Neuron (in vitro differentiated cells): ENCODE measurements around the gene IMP3.
"Not testable (repeated sequence)": the region's sequence is repeated elsewhere in the genome, so short reads cannot be mapped to it uniquely, and the experiment has no call there.

Source experiments
- H2AFZ ChIP-seq: one replicate; pipeline ENCODE4 v1.6.1; 2013; ENCODE audit warnings: low read depth, mild to moderate bottlenecking, inconsistent platforms, low read length, moderate library complexity
- H3K27me3 ChIP-seq: one replicate; pipeline ENCODE4 v1.6.1; 2013; ENCODE audit warnings: low read length; ENCODE audit not compliant: insufficient read depth
- H3K36me3 ChIP-seq: one replicate; pipeline ENCODE4 v1.6.1; 2013; ENCODE audit warnings: low read length; ENCODE audit not compliant: insufficient read depth
- H3K4me1 ChIP-seq: one replicate; pipeline ENCODE4 v1.6.1; 2013; ENCODE audit warnings: low read length; ENCODE audit not compliant: insufficient read depth
- H3K4me3 ChIP-seq: 2 replicates; pipeline ENCODE4 v1.5.1; 2013; ENCODE audit warnings: mild to moderate bottlenecking, low read length, moderate library complexity
- H3K9me3 ChIP-seq: one replicate; pipeline ENCODE4 v1.6.1; 2013; ENCODE audit warnings: low read length

The IMP3 gene, protein sequence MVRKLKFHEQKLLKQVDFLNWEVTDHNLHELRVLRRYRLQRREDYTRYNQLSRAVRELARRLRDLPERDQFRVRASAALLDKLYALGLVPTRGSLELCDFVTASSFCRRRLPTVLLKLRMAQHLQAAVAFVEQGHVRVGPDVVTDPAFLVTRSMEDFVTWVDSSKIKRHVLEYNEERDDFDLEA

DNA sequence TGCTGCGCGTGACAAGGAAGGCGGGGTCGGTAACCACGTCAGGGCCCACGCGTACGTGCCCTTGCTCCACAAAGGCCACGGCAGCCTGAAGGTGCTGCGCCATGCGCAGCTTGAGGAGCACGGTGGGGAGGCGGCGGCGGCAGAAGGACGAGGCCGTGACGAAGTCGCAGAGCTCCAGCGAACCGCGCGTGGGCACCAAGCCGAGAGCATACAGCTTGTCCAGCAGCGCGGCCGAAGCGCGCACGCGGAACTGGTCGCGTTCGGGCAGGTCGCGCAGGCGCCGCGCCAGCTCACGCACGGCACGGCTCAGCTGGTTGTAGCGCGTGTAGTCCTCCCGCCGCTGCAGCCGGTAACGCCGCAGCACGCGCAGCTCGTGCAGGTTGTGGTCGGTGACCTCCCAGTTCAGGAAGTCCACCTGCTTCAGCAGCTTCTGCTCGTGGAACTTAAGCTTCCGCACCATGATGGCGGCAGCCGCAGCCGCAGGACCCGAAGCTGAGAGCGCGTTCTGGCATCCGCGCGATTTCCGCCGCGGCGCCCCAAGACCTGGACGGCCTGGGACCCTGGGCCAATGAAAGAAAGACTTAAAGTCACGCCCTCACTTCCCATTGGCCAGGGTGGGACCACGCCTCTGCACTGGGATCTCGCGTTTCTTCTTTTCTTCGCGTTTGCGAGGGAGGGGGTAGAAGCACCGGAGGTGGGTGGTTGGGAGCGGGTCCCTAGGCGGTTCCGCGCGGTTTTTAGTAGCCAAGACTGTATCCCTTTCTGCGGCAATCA is at the start of gene IMP3:
Gene IMP3, minus strand, starts transcription at position 516 of the 774 bp plus-strand sequence. Its CDS starts 56 bp downstream, at position 460.
- Histone ChIP-seq H3K27me3 (no peaks in the 10 kb centered on the region), H2AFZ (peak within 1 kb of the TSS; percentile 39), H3K36me3 (peaks cover 7% of the 10 kb centered on the region), H3K4me1 (peaks cover 21% of the 10 kb centered on the region), H3K4me3 (peak within 1 kb of the TSS; percentile 90), H3K9me3 (no peaks in the 10 kb centered on the region)

DNA sequence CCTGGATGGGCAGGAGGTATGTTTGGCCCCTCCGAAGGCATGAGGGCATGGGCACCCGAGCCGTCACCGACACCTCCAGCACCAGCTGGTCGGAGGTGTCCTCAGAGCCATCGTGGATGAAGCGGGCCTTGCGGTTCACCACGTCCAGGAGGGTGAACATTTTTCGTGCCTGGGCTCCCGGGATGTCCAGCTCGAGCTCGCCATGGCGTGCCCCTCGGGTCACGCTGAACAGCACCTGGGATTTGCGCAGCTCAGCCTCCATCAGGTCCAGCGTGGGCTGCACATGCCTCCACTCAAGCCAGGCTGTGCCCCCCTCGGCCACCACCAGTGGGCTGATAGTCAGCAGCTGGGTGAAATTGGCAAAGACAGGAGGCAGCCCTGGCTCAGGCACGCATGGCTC is 49.4 kb upstream of the IMP3 start:
- H3K4me3 ChIP-seq, H2AFZ ChIP-seq, H3K4me1 ChIP-seq, H3K36me3 ChIP-seq, H3K27me3 ChIP-seq, H3K9me3 ChIP-seq: not testable (repeated sequence)

DNA sequence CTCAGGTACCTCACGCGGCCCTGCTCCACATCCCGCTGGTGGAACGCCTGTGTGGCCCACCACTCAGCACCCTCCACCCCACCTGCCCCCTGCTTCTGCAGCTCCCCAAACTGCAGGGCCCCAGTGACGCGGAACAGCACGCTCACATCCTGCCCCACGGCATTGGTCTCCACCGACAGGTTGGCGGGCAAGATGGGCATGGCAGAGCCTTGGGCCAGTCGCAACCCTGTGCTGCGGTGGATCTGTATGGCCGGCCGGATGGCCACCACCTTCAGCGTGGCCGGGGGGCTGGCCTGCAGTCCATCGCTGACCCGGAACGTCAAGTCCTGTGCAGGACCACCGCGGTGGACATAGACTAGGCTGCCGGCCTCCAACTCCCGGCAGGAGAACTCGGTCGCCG is 48.8 kb upstream of the IMP3 start:
- H3K9me3 ChIP-seq, result no peaks in the 10 kb centered on the region
- no peaks in the 10 kb centered on the region for H3K36me3 ChIP-seq
- peaks cover 5% of the 10 kb centered on the region for H3K4me1 ChIP-seq
- no peaks in the 10 kb centered on the region for H3K27me3 ChIP-seq
- no peak overlapping the region for H3K4me3 ChIP-seq
- H2AFZ ChIP-seq, result no peak overlapping the region

DNA sequence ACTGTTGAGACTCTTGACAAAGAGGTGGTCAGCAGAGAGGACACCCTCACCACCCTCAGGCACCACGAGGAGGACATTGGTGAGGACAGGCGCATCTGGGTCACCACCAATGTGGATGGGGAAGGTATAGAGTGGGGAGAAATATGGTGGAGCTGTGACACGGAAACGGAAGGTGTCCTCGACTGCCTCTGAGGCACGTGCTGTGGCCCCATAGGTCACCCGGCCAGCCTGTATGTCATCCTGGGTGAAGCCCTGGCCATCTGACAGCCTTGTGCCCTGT is 48.2 kb upstream of the IMP3 start:
- Histone ChIP-seq H3K27me3 (no peaks in the 10 kb centered on the region), H2AFZ (no peak overlapping the region), H3K9me3 (no peaks in the 10 kb centered on the region), H3K36me3 (no peaks in the 10 kb centered on the region), H3K4me1 (peaks cover 3% of the 10 kb centered on the region), H3K4me3 (no peak overlapping the region)

DNA sequence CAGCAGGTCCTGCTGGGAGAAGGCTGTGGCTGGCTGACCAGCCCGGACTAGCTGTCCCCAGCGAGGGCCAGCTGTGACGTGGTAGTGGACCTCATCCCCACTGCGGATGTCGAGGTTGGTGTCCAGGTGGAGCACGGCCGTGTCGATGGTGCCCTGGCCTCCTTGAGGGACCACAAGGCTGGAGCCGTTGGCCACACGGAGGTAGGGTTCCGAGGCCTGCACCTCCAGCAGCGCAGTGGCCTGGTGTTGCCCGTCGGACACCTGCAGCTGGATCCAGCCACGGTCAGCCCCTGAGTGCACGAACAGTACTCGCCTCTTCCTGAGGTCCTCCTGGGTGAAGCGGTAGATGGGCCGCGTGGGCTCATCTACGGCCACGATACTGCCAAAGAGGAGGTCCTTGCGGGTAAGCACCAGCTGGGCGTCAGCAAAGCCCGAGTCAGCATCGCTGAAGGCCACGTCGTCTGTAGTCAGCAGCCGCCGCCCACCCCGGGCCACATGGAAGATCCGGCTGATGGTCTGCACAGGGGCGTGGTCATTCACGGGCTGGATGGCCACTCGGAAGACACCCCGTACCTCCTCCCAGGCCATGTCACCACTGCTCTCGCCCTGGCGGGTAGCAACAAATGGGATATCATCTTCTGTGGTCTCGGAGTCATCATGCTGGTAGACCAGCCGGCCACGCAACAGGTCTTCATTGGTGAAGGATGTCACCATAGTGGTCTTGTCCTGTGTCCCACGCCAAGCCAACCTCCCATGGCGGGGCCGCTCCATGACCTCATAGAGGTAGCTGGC is 47.7 kb upstream of the IMP3 start:
- Histone ChIP-seq H2AFZ (no peak overlapping the region), H3K27me3 (no peaks in the 10 kb centered on the region), H3K36me3 (no peaks in the 10 kb centered on the region), H3K4me3 (no peak overlapping the region), H3K4me1 (peaks cover 3% of the 10 kb centered on the region), H3K9me3 (no peaks in the 10 kb centered on the region)

DNA sequence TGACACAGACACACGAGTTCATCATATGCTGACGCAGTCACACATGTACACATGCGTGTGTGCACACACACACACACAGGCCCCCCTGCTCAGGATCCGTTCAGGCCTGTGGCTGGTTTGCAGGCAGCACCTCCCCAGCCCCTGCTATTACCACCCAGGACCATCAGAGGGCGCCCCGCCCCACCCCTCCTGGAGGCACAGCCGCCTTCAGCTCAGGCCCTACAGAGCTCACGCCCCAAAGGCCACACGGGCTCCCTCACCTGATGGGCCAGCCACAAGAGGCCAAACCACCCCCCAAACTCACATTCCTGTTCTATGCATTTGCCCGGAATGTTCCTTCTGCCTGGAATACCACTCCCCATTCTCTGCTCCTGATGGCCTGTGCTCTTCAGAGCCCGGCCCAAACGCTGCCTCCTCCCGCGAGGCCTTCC is 46.2 kb upstream of the IMP3 start:
- H3K27me3 ChIP-seq, H3K9me3 ChIP-seq, H3K4me1 ChIP-seq, H3K36me3 ChIP-seq, H3K4me3 ChIP-seq, H2AFZ ChIP-seq: not testable (repeated sequence)

DNA sequence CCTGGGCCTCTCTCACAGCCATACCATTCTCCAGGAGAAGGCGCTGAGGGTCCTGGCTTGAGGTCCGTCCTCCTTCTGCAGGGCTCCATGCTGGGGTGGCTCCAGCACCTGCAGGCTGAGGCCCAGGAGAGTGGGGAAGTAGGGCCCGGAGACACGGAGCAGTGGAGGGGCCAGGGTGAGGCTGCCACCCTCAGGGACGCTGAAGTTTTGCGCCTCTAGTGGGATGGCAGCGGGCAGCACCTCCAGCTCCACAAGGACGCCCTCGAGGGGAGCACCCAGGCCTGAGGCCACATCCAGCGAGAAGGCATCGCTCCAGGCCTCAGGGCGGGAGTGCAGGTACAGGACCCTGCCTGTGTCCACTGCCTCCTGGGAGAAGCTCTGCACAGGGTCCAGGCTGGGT is 45.2 kb upstream of the IMP3 start:
- no peaks in the 10 kb centered on the region for H3K36me3 ChIP-seq
- no peaks in the 10 kb centered on the region for H3K9me3 ChIP-seq
- no peaks in the 10 kb centered on the region for H3K27me3 ChIP-seq
- no peak overlapping the region for H3K4me3 ChIP-seq
- peaks cover 10% of the 10 kb centered on the region for H3K4me1 ChIP-seq
- no peak overlapping the region for H2AFZ ChIP-seq

DNA sequence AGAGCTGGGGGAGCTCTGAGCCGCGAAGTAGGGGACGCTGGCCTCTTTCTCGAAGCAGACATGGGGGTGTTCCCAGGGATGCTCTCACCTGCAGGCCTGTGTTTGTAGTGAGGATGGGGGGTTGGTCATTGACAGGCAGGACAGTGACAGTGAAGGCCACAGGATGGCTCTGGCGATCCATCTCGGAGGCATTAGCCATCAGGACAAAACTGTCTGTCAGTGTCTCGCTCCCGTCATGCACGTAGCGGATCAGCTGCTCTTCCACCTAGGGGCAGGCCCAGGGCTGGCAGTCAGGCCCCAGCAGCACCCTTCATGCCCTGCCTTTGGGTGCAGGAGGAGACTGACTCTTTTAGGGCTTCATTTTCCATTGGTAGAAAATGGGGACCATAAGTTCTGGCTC is 44.6 kb upstream of the IMP3 start:
- Histone ChIP-seq H3K9me3 (no peaks in the 10 kb centered on the region), H3K4me1 (peaks cover 13% of the 10 kb centered on the region), H3K4me3 (no peak overlapping the region), H2AFZ (no peak overlapping the region), H3K27me3 (no peaks in the 10 kb centered on the region), H3K36me3 (no peaks in the 10 kb centered on the region)

DNA sequence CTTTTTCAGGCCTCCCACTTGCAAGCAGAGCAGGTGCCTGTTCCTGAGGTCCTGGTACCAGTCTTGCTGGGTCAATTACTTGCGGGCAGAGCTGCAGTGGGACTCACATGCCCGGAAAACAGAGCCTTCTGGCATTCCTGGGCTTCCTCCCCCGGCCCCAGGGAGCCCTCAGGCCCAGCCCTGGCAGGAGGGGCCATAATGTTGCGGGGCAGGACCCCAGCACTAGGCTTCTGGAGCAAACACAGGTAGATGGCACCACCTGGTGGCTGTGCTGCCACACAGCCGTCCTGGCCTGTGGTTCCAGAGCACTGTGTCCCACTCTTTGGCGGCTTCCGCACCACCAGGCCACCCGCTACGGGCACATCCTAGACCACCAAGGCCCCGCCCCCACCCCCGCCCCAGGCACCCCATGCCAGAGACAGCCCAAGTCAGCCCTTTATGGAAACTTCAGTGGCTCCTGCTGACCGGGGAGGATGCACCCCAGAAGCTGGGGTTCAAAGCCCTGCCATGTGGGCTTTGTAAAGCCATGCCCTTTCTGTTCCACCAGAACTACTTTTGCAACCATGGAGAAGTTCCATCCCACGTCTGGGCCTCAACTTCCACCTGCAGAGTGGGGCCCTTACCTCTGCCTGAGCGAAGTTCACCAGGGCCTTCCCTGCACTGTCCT is 43.8 kb upstream of the IMP3 start:
- not testable (repeated sequence) for H3K9me3 ChIP-seq, H3K4me3 ChIP-seq, H3K36me3 ChIP-seq, H2AFZ ChIP-seq, H3K27me3 ChIP-seq
- H3K4me1 ChIP-seq, result peaks cover 13% of the 10 kb centered on the region

DNA sequence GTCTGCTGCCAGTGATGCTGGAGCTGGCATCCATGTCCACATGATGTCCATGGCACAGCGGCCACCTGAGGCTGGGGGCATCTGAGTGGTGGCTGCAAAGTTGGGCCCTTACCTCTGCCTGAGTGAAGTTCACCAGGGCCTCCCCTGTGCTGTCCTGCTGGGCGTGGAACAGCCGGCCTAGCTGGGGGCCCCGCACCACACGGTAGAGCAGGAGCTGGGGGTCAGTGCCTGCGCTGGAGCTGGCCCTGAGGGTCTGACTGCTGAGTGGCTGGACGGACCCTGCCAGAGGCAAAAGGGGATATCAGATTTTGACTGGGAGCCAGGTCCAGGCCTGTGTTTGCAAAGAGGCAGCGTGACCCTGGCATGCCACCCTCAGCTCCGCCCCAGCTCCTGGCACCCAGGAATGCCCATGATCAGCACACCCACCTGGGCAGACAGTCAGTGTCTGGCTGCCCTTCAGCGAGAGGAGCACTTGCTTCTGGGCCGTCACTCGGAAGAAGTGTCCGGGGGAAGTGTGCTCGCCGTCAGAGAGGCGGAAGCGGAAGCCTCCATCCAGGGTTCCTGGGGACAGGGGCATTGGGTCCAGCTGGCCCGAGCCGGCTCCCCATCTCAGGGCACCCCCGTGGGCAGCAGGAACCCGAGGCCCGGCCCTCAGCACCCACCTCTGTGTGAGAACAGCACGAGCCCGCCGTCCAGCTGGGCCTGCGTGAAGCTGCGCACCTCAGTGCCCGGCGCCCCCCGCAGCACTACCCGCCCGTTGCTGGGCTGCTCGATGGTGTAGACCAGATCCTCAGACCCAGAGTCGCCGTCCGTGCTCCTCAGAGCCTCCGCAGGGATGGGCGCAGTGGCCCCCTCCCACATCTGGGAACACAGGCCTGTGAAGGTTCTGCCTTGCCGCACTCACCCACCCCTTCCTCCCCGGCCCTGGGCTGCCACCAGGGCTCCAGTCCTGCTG is 42.4 kb upstream of the IMP3 start:
- no peak overlapping the region for H3K4me3 ChIP-seq
- H3K36me3 ChIP-seq, result no peaks in the 10 kb centered on the region
- no peak overlapping the region for H2AFZ ChIP-seq
- H3K9me3 ChIP-seq, result no peaks in the 10 kb centered on the region
- H3K4me1 ChIP-seq, result peaks cover 17% of the 10 kb centered on the region
- no peaks in the 10 kb centered on the region for H3K27me3 ChIP-seq

DNA sequence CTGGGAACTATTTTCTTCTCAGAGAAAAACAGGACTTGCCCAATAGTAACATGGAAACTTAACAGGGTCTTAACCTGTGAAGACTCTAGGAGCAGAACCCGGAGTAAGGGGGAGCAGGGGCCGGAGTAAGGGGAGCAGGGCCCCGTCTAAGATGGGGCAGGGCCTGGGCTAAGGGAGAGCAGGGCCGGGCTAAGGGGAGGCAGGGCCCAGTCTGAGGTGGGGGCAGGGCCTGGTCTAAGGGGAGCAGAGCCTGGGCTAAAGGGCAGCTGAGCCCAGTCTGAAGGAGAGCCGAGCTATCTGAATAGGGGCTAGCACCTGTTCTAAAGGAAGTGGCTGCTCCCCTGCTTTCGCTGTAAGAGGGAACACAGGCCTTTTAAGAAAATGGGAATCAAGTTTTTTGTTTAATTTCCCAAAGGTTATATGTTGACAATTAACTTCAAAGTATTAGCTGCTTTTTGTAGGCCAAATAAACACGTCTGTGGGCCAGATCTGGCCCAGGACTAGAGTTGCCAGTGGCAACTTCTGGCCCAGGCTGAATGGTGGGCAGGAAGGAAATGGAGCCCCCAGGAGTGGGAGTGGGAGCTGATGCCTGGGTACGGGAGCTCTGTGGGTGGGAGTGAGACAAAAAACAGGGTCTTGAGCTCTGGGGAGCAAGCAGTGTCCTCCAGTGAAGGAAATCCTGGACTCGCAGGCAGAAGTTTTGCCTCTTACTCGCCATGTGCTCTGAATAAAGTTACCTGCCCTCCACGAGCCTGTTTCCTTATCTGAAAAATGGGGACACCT is 40.2 kb upstream of the IMP3 start:
- H3K36me3 ChIP-seq, result no peaks in the 10 kb centered on the region
- H3K27me3 ChIP-seq, result no peaks in the 10 kb centered on the region
- H3K9me3 ChIP-seq, result no peaks in the 10 kb centered on the region
- no peak overlapping the region for H3K4me3 ChIP-seq
- H3K4me1 ChIP-seq, result peaks cover 20% of the 10 kb centered on the region
- no peak overlapping the region for H2AFZ ChIP-seq

DNA sequence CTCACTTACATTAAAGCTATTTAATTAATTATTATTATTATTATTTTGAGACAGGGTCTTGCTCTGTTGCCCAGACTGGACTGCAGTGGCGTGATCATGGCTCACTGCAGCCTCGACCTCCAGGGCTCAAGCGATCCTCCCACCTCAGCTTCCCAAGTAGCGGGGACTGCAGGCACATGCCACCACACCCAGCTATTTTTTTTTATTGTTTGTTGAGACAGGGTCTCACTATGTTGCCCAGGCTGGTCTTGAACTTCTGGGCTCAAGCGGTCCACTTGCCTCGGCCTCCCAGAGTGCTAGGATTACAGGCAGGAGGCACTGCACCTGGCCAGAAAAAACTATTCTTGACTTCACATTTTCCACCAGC is 38.3 kb upstream of the IMP3 start:
- not testable (repeated sequence) for H3K36me3 ChIP-seq, H3K9me3 ChIP-seq, H3K4me3 ChIP-seq, H2AFZ ChIP-seq, H3K27me3 ChIP-seq
- peaks cover 20% of the 10 kb centered on the region for H3K4me1 ChIP-seq
